PFSK-1 (cell line): Measurements from ENCODE around the gene CD44.

Source experiments
- FOXP2 ChIP-seq: optimal IDR thresholded peaks from 2 replicates; pipeline ENCODE3; 2011; ENCODE audit warnings: borderline replicate concordance, control low read depth, inconsistent platforms; ENCODE audit not compliant: insufficient read depth; ENCODE audit errors: extremely low read length, extremely low read depth
- POLR2AphosphoS5 ChIP-seq: IDR thresholded peaks from 2 replicates; pipeline ENCODE4 v1.6.1; 2012; ENCODE audit warnings: low read depth, mild to moderate bottlenecking, control low read depth, low read length, moderate library complexity
- SIN3A ChIP-seq: IDR thresholded peaks from 2 replicates; pipeline ENCODE4 v1.6.1; 2012; ENCODE audit warnings: mild to moderate bottlenecking, low read length, moderate library complexity, borderline replicate concordance; ENCODE audit not compliant: insufficient read depth
- TAF1 ChIP-seq: IDR thresholded peaks from 2 replicates; pipeline ENCODE4 v1.6.1; 2012; ENCODE audit warnings: low read length, control low read depth, borderline replicate concordance; ENCODE audit not compliant: insufficient read depth
- TF ChIP-seq, protein P1 (sequence below), 2 experiments: IDR thresholded peaks; 2 replicates each; pipeline versions ENCODE4 v1.6.1 to v1.8.0; 2011 to 2012; ENCODE audit warnings: low read depth in 2 of 2, low read length in 2 of 2, control low read depth in 1 of 2, inconsistent platforms in 1 of 2, mild to moderate bottlenecking in 1 of 2, moderate library complexity in 1 of 2; ENCODE audit not compliant: insufficient read depth in 1 of 2

The CD44 gene

DNA sequence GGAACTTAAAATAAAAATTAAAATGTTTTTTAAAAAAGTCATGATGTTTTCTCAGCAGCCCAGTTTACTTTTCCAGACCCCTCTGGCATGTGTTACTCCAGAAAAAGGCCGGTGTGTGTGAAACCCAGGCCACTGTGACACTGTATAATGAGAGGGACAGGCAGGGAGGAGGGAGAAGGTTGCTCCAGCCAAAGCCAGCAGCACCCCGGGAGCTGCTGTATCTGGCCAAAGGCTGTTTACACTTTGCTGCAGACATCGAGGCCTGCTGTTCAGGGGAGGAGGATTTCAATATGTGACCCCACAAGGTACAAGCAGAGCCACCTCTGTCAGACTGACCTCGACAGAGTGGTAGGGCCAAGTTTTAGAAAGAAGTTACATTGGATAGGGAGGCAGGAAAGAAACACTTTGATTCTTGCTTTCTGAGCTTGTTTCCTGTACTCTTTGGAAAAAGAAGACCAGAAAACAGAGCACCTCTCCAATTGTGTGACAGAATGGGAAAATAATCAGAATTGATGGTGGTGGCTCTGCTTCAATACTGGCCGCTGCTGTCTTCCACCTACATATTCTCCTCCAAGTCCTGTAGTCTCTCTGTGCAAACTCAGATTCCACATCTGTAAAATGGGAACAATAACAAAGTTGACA, 41.0 kb upstream of the CD44 start:
- no peak for TF ChIP-seq FOXP2
- no peak for TF ChIP-seq SIN3A
- TF ChIP-seq, protein P1, sequence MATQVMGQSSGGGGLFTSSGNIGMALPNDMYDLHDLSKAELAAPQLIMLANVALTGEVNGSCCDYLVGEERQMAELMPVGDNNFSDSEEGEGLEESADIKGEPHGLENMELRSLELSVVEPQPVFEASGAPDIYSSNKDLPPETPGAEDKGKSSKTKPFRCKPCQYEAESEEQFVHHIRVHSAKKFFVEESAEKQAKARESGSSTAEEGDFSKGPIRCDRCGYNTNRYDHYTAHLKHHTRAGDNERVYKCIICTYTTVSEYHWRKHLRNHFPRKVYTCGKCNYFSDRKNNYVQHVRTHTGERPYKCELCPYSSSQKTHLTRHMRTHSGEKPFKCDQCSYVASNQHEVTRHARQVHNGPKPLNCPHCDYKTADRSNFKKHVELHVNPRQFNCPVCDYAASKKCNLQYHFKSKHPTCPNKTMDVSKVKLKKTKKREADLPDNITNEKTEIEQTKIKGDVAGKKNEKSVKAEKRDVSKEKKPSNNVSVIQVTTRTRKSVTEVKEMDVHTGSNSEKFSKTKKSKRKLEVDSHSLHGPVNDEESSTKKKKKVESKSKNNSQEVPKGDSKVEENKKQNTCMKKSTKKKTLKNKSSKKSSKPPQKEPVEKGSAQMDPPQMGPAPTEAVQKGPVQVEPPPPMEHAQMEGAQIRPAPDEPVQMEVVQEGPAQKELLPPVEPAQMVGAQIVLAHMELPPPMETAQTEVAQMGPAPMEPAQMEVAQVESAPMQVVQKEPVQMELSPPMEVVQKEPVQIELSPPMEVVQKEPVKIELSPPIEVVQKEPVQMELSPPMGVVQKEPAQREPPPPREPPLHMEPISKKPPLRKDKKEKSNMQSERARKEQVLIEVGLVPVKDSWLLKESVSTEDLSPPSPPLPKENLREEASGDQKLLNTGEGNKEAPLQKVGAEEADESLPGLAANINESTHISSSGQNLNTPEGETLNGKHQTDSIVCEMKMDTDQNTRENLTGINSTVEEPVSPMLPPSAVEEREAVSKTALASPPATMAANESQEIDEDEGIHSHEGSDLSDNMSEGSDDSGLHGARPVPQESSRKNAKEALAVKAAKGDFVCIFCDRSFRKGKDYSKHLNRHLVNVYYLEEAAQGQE (IDR thresholded peaks at IDR 0.05; ENCODE audit: insufficient read depth in 1 of 2, low read depth in 2 of 2, low read length in 2 of 2) = no peak
- no peak for TF ChIP-seq POLR2AphosphoS5
- no peak for TF ChIP-seq TAF1

DNA sequence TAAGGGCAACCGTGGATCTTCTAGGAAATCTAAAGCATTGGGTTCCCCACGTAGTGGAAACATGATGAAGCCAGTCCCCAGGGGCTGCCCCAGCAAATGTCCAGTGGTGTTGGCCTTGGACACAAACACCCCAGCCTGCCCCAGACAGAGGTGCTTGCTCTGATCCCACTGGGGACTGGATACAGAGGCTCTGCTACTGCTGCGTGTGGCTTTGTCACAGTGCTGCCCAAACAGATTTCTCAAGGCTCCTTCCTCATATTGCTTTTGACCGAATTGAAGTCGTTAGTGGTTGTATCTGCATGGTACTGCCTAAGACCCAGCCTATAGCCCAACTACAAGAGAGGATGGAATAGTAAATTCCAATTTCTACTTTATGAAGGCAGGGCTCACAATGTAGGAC, 40.1 kb upstream of the CD44 start:
- TF ChIP-seq POLR2AphosphoS5 (no peak), TAF1 (no peak), FOXP2 (no peak), SIN3A (no peak)
- TF ChIP-seq, protein P1 (IDR thresholded peaks at IDR 0.05; ENCODE audit: insufficient read depth in 1 of 2, low read depth in 2 of 2, low read length in 2 of 2) = no peak

DNA sequence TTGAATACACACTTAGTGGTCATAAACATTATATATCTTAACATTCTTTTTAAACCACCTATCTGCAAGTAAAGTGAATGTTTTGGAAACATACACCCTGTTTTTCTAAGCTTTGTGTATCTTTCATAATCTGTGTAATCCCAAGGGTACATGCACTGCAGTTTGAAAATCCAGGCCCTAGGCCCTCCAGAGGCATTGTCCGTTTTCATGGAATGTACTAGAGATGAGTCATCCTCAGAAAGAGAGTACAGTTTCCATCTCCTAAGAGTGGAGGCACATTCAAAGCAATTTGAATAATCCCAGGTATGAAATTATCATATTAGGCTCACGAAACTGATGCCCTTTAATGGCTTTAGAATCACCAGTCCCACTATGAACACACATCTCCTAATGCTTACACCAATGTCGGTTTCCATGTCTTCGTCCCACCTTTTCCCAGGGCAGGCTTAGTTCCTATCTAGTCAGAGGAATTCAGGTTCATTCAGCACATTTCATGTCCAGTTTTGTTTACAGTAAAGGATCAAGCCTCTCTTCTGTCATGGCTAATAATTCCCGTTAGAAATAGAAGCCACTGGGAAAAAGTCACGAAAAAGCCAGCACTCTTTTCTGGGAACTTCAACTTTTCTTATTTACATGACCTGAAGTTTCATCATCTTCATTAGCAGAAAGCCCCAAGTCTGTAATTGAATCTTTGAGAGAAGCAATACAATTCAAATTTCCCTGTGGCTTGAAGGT, 39.5 kb upstream of the CD44 start:
- no peak for TF ChIP-seq SIN3A
- TF ChIP-seq, protein P1 (IDR thresholded peaks at IDR 0.05; ENCODE audit: insufficient read depth in 1 of 2, low read depth in 2 of 2, low read length in 2 of 2) = no peak
- TF ChIP-seq POLR2AphosphoS5 = no peak
- TF ChIP-seq FOXP2 = no peak
- no peak for TF ChIP-seq TAF1

DNA sequence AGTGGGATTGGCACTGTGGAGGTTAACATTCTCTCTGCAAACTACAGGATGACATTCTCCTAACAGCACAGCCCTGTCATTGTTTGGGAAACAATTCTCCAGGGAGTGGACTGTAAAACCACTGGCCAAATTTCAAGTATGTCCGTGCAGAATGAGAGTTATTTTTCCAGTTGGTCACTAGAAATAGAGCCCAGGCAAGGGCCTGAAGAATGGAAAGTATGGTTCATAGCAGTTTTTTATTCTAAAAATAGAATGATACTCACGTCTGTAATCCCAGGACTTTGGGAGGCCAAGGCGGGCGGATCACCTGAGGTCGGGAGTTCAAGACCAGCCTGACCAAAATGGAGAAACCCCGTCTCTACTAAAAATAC, 39.0 kb upstream of the CD44 start:
- TF ChIP-seq, protein P1 (IDR thresholded peaks at IDR 0.05; ENCODE audit: insufficient read depth in 1 of 2, low read depth in 2 of 2, low read length in 2 of 2) = no peak
- TF ChIP-seq TAF1 = no peak
